ENCODE results near the gene RUBCNL. TPM values are rescaled to one million over a fixed set of nuclear protein-coding genes. Genes with fewer than 3 reads are reported as not detected.

The RUBCNL gene
- total and polyA plus RNA-seq, 9 of the 15 experiments (the other 6 are each of a cell fraction or from before 2014, with no cell fraction given), result 0.04 to 0.35 (median 0.12) TPM; not detected in 3

- intact Hi-C loops (cut with micrococcal nuclease) (no loop called here), in situ Hi-C loops (cut with MboI) (loop anchor here (25.0 kb wide), 1 partner anchor 378 kb away; no protein-coding TSS in a partner anchor)
- ATAC-seq (peak; percentile 81), DNase-seq (ENCODE audit: extremely low read depth in 1 of 4, low spot score in 3 of 4) (no peak), FAIRE-seq (no peak)
- 10% methylated on average over 6 of the region's 6 CpGs for WGBS (ENCODE audit: insufficient coverage, low coverage, missing lambda C conversion rate)
- Histone ChIP-seq H3K27me3 (ENCODE audit: control insufficient read depth in 2 of 2, insufficient read depth in 2 of 2, low read length in 2 of 2) (no peaks in the 10 kb centered on the region), H3K9me3 (replicated peaks; ENCODE audit: control insufficient read depth, insufficient read depth, low read depth, low read length) (no peaks in the 10 kb centered on the region), H3K27ac (ENCODE audit: extremely low read depth, low read depth, low read length) (no peak overlapping the region), H3K9ac (ENCODE audit: insufficient read depth in 1 of 2, low read depth in 2 of 2, low read length in 2 of 2) (no peak overlapping the region), H3K4me2 (ENCODE audit: insufficient read depth, low read length) (no peak overlapping the region), H3K4me3 (no peak overlapping the region), H3K36me3 (ENCODE audit: control insufficient read depth, insufficient read depth, low read length) (no peaks in the 10 kb centered on the region), H3K4me1 (replicated peaks in 1 of 2; ENCODE audit: control insufficient read depth in 2 of 2, insufficient read depth in 2 of 2, low read length in 2 of 2) (no peaks in the 10 kb centered on the region), H4K20me1 (replicated peaks; ENCODE audit: control insufficient read depth, insufficient read depth, low read length) (no peaks in the 10 kb centered on the region), H3K79me2 (ENCODE audit: control insufficient read depth, insufficient read depth, low read length) (no peaks in the 10 kb centered on the region), H3K9me1 (ENCODE audit: control insufficient read depth, insufficient read depth, low read length) (no peaks in the 10 kb centered on the region), H2AFZ (ENCODE audit: low read depth, low read length) (0 out of 2 replicates have a peak overlapping the region, but pooled peaks have one; percentile 19)
- CTCF ChIA-PET (ENCODE audit: low intra/inter-chr PET ratio), result no interaction called here
- BruUV-seq (replicated peaks), result no TSS peak
- POLR2A ChIA-PET, result interaction anchor here (1.0 kb wide), 1 partner anchor 9 kb away, joined by 3 read pairs; no protein-coding TSS in a partner anchor
- no peak for TF ChIP-seq SMAD1 (IDR thresholded peaks at IDR 0.05; ENCODE audit: low read depth, low read length, partially characterized antibody)
- TF ChIP-seq HDAC8 (tag; IDR thresholded peaks at IDR 0.05), result 0 out of 2 replicates have a peak, but pooled peaks have one; percentile 19
- TF ChIP-seq RCOR1 (IDR thresholded peaks at IDR 0.05; ENCODE audit: borderline replicate concordance in 1 of 2, low read depth in 2 of 2, low read length in 2 of 2), result peak in 1 of 2 experiments; percentile 46; a peak in 1 of 4 replicates
- TF ChIP-seq NFE2 (IDR thresholded peaks at IDR 0.05; ENCODE audit: low read depth), result no peak
- peak; percentile 46; the same call in 1 of the 2 replicates for TF ChIP-seq ATF7 (IDR thresholded peaks at IDR 0.05)
- TF ChIP-seq TRIM24 (IDR thresholded peaks at IDR 0.05), result peak; percentile 69 to 89; a peak in 3 of 4 replicates
- TF ChIP-seq ATF1 (CRISPR knock-in tag; IDR thresholded peaks at IDR 0.05), result no peak
- no peak for TF ChIP-seq ATF1 (tag; IDR thresholded peaks at IDR 0.05)
- TF ChIP-seq RBM15 (IDR thresholded peaks at IDR 0.05; ENCODE audit: insufficient read depth, low read length), result no peak
- no peak for TF ChIP-seq EHMT2 (IDR thresholded peaks at IDR 0.05)
- peak; percentile 58 for TF ChIP-seq SMAD4 (CRISPR knock-in tag; conservative IDR thresholded peaks at IDR 0.05)
- TF ChIP-seq U2AF2 (optimal IDR thresholded peaks at IDR 0.05; ENCODE audit: low read depth, low read length), result no peak
- no peak for TF ChIP-seq TEAD4 (IDR thresholded peaks at IDR 0.05; ENCODE audit: low read length)
- TF ChIP-seq TEAD4 (CRISPR knock-in tag; IDR thresholded peaks at IDR 0.05; ENCODE audit: borderline replicate concordance), result no peak
- peak; percentile 35; the same call in 1 of the 2 replicates for TF ChIP-seq JUND (IDR thresholded peaks at IDR 0.05; ENCODE audit: borderline replicate concordance, low read depth, low read length)
- no peak for TF ChIP-seq JUND (tag; IDR thresholded peaks at IDR 0.05; ENCODE audit: borderline replicate concordance, low read depth, low read length)
- TF ChIP-seq ZEB2 (IDR thresholded peaks at IDR 0.05), result peak; percentile 27; the same call in 1 of the 2 replicates
- 0 out of 2 replicates have a peak, but pooled peaks have one; percentile 34 for TF ChIP-seq ZNF197 (CRISPR knock-in tag; IDR thresholded peaks at IDR 0.05; ENCODE audit: low read depth)
- TF ChIP-seq, protein P1, sequence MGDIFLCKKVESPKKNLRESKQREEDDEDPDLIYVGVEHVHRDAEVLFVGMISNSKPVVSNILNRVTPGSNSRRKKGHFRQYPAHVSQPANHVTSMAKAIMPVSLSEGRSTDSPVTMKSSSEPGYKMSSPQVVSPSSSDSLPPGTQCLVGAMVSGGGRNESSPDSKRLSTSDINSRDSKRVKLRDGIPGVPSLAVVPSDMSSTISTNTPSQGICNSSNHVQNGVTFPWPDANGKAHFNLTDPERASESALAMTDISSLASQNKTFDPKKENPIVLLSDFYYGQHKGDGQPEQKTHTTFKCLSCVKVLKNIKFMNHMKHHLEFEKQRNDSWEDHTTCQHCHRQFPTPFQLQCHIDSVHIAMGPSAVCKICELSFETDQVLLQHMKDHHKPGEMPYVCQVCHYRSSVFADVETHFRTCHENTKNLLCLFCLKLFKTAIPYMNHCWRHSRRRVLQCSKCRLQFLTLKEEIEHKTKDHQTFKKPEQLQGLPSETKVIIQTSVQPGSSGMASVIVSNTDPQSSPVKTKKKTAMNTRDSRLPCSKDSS (IDR thresholded peaks at IDR 0.05; ENCODE audit: low read depth, partially characterized antibody), result no peak
- no peak for TF ChIP-seq ZNF584 (CRISPR knock-in tag; IDR thresholded peaks at IDR 0.05; ENCODE audit: low read depth)
- peak; percentile 54; the same call in 1 of the 2 replicates for TF ChIP-seq CXXC5 (CRISPR knock-in tag; IDR thresholded peaks at IDR 0.05)
- 0 out of 2 replicates have a peak, but pooled peaks have one; percentile 14 for TF ChIP-seq JUN (IDR thresholded peaks at IDR 0.05; ENCODE audit: borderline replicate concordance, low read depth, low read length)
- no peak for TF ChIP-seq JUN (CRISPR knock-in tag; IDR thresholded peaks at IDR 0.05; ENCODE audit: borderline replicate concordance)
- peak; percentile 33; the same call in 1 of the 2 replicates for TF ChIP-seq CEBPB (tag; IDR thresholded peaks at IDR 0.05)
Observed at GRCh38 chr13:46315491-46316075, 71.5 kb downstream of the RUBCNL start.

Data from K562 (cell line).